ENCODE measurements around the gene CADM3.

Gene CADM3

GRCh38 chr1:159161719-159162026 is 9.7 kb upstream of the CADM3 start:
- Histone ChIP-seq H2AFZ (ENCODE audit: low read depth, low read length, severe bottlenecking) (no peak overlapping the region), H3K79me2 (ENCODE audit: insufficient read depth, low read length) (no peaks in the 10 kb centered on the region), H3K4me3 (ENCODE audit: insufficient read depth, low read length, poor library complexity, severe bottlenecking) (no peak overlapping the region), H3F3A (ENCODE audit: insufficient read depth) (no peaks in the 10 kb centered on the region), H3K9me3 (ENCODE audit: insufficient read depth, low read length) (no peaks in the 10 kb centered on the region), H3K4me2 (ENCODE audit: low read depth, low read length, poor library complexity, severe bottlenecking) (no peak overlapping the region), H3K27ac (ENCODE audit: low read depth, low read length) (no peak overlapping the region), H3K9ac (ENCODE audit: low read length) (no peak overlapping the region), H4K20me1 (ENCODE audit: low read depth, low read length) (no peaks in the 10 kb centered on the region), H3K27me3 (ENCODE audit: low read length) (no peaks in the 10 kb centered on the region), H3K36me3 (ENCODE audit: low read length) (no peaks in the 10 kb centered on the region), H3K9me2 (replicated peaks; ENCODE audit: insufficient read depth, low read length) (no peaks in the 10 kb centered on the region)
- TF ChIP-seq EZH2phosphoT487 (conservative IDR thresholded peaks at IDR 0.05; ENCODE audit: low read length) (no peak), CTCF (IDR thresholded peaks at IDR 0.05; ENCODE audit: insufficient read depth, low read length, poor library complexity, severe bottlenecking) (no peak)

- H3K36me3 ChIP-seq (ENCODE audit: low read length), result no peaks in the 10 kb centered on the region
- H3K4me2 ChIP-seq (ENCODE audit: low read depth, low read length, poor library complexity, severe bottlenecking), result no peak overlapping the region
- H3K9me3 ChIP-seq (ENCODE audit: insufficient read depth, low read length), result no peaks in the 10 kb centered on the region
- no peaks in the 10 kb centered on the region for H3K79me2 ChIP-seq (ENCODE audit: insufficient read depth, low read length)
- no peaks in the 10 kb centered on the region for H3K27me3 ChIP-seq (ENCODE audit: low read length)
- no peak overlapping the region for H3K27ac ChIP-seq (ENCODE audit: low read depth, low read length)
- no peaks in the 10 kb centered on the region for H3K9me2 ChIP-seq (replicated peaks; ENCODE audit: insufficient read depth, low read length)
- no peaks in the 10 kb centered on the region for H3F3A ChIP-seq (ENCODE audit: insufficient read depth)
- no peak overlapping the region for H2AFZ ChIP-seq (ENCODE audit: low read depth, low read length, severe bottlenecking)
- no peak for TF ChIP-seq EZH2phosphoT487 (conservative IDR thresholded peaks at IDR 0.05; ENCODE audit: low read length)
- H4K20me1 ChIP-seq (ENCODE audit: low read depth, low read length), result no peaks in the 10 kb centered on the region
- H3K9ac ChIP-seq (ENCODE audit: low read length), result no peak overlapping the region
- H3K4me3 ChIP-seq (ENCODE audit: insufficient read depth, low read length, poor library complexity, severe bottlenecking), result no peak overlapping the region
These were observed 8.7 kb upstream of the CADM3 start for GRCh38 chr1:159162516-159163265.

GRCh38 chr1:159163614-159164228 is 7.7 kb upstream of the CADM3 start:
- TF ChIP-seq EZH2phosphoT487 (conservative IDR thresholded peaks at IDR 0.05; ENCODE audit: low read length), result no peak
- Histone ChIP-seq H3K27ac (ENCODE audit: low read depth, low read length) (no peak overlapping the region), H3K4me2 (ENCODE audit: low read depth, low read length, poor library complexity, severe bottlenecking) (no peak overlapping the region)

GRCh38 chr1:159168043-159168442 is 3.4 kb upstream of the CADM3 start:
- Histone ChIP-seq H3K4me2 (ENCODE audit: low read depth, low read length, poor library complexity, severe bottlenecking) (no peak overlapping the region), H3F3A (ENCODE audit: insufficient read depth) (no peaks in the 10 kb centered on the region), H3K79me2 (ENCODE audit: insufficient read depth, low read length) (no peaks in the 10 kb centered on the region), H3K9ac (ENCODE audit: low read length) (no peak overlapping the region), H3K27me3 (ENCODE audit: low read length) (no peaks in the 10 kb centered on the region), H3K36me3 (ENCODE audit: low read length) (no peaks in the 10 kb centered on the region), H3K9me3 (ENCODE audit: insufficient read depth, low read length) (no peaks in the 10 kb centered on the region), H3K27ac (ENCODE audit: low read depth, low read length) (no peak overlapping the region), H3K9me2 (replicated peaks; ENCODE audit: insufficient read depth, low read length) (no peaks in the 10 kb centered on the region), H3K4me3 (ENCODE audit: insufficient read depth, low read length, poor library complexity, severe bottlenecking) (no peak overlapping the region), H4K20me1 (ENCODE audit: low read depth, low read length) (no peaks in the 10 kb centered on the region), H2AFZ (ENCODE audit: low read depth, low read length, severe bottlenecking) (no peak overlapping the region)
- TF ChIP-seq EZH2phosphoT487 (conservative IDR thresholded peaks at IDR 0.05; ENCODE audit: low read length) (no peak), CTCF (IDR thresholded peaks at IDR 0.05; ENCODE audit: insufficient read depth, low read length, poor library complexity, severe bottlenecking) (no peak)

More at GRCh38 chr1:159163614-159164228, 7.7 kb upstream of the CADM3 start:
- H3K9me2 ChIP-seq (replicated peaks; ENCODE audit: insufficient read depth, low read length), result no peaks in the 10 kb centered on the region
- no peaks in the 10 kb centered on the region for H3K27me3 ChIP-seq (ENCODE audit: low read length)
- no peaks in the 10 kb centered on the region for H3K36me3 ChIP-seq (ENCODE audit: low read length)
- no peak overlapping the region for H3K9ac ChIP-seq (ENCODE audit: low read length)
- H3K4me3 ChIP-seq (ENCODE audit: insufficient read depth, low read length, poor library complexity, severe bottlenecking), result no peak overlapping the region
- no peak overlapping the region for H2AFZ ChIP-seq (ENCODE audit: low read depth, low read length, severe bottlenecking)
- no peaks in the 10 kb centered on the region for H3K79me2 ChIP-seq (ENCODE audit: insufficient read depth, low read length)
- no peaks in the 10 kb centered on the region for H3K9me3 ChIP-seq (ENCODE audit: insufficient read depth, low read length)
- H4K20me1 ChIP-seq (ENCODE audit: low read depth, low read length), result no peaks in the 10 kb centered on the region
- H3F3A ChIP-seq (ENCODE audit: insufficient read depth), result no peaks in the 10 kb centered on the region
